Measurements from ENCODE around the gene SDHAF2.
"Not testable (repeated sequence)": the region's sequence is repeated elsewhere in the genome, so short reads cannot be mapped to it uniquely, and the experiment has no call there.

The SDHAF2 gene

GRCh38 chr11:61477126-61477525, 47.2 kb downstream of the SDHAF2 start:
- DNase-seq = no peak

GRCh38 chr11:61477727-61478148, 47.8 kb downstream of the SDHAF2 start:
- DNase-seq = peak; percentile 13 to 49

GRCh38 chr11:61479360-61480058, 49.6 kb downstream of the SDHAF2 start:
- not testable (repeated sequence) for DNase-seq

GRCh38 chr11:61480261-61480993, 50.5 kb downstream of the SDHAF2 start:
- DNase-seq = no peak

GRCh38 chr11:61480994-61481335, 51.0 kb downstream of the SDHAF2 start:
- DNase-seq = no peak

GRCh38 chr11:61481806-61482205, 51.9 kb downstream of the SDHAF2 start:
- no peak for DNase-seq

- DNase-seq = peak in 1 of 2 donors; percentile 7
Measured at GRCh38 chr11:61482513-61482912, 52.6 kb downstream of the SDHAF2 start.

- no peak for DNase-seq
Measured at GRCh38 chr11:61484541-61484940, 54.6 kb downstream of the SDHAF2 start.

- no peak for DNase-seq
Measured at GRCh38 chr11:61485080-61485479, 55.2 kb downstream of the SDHAF2 start.

- DNase-seq = no peak
Measured at GRCh38 chr11:61486011-61486620, 56.2 kb downstream of the SDHAF2 start.

- no peak for DNase-seq
Measured at GRCh38 chr11:61486779-61487178, 56.9 kb downstream of the SDHAF2 start.

- DNase-seq = no peak
Measured at GRCh38 chr11:61487342-61488025, 57.6 kb downstream of the SDHAF2 start.

- no peak for DNase-seq
Measured at GRCh38 chr11:61488651-61489291, 58.8 kb downstream of the SDHAF2 start.

GRCh38 chr11:61489833-61490721, 60.2 kb downstream of the SDHAF2 start:
- DNase-seq = no peak

- DNase-seq = no peak
Measured at GRCh38 chr11:61491736-61492395, 61.9 kb downstream of the SDHAF2 start.

GRCh38 chr11:61494381-61494961, 64.5 kb downstream of the SDHAF2 start:
- no peak for DNase-seq

GRCh38 chr11:61495801-61496601, 66.1 kb downstream of the SDHAF2 start:
- DNase-seq = no peak

Measured in CD4-positive, alpha-beta T cell treated with Interferon alpha-2 for 1 hour (primary cell).